ENCODE results near the gene TRAM2.

- no peak for TF ChIP-seq CTCF (IDR thresholded peaks at IDR 0.05; ENCODE audit: low read depth, low read length, poor library complexity, severe bottlenecking)
- no peak for TF ChIP-seq EZH2phosphoT487 (IDR thresholded peaks at IDR 0.05; ENCODE audit: borderline replicate concordance, low read length)
Measured at GRCh38 chr6:52526634-52527033, 50.2 kb downstream of the TRAM2 start.
